ENCODE results near the gene IFNAR2. TPM values are rescaled to one million over a fixed set of nuclear protein-coding genes. Genes with fewer than 3 reads are reported as not detected.
A peak's percentile ranks its signal among the peaks of the same experiment; 100 is the strongest.

The IFNAR2 gene
- total RNA-seq, 2 experiments from 2014 or later: 22.1 to 93.5 TPM

GRCh38 chr21:33257094-33257803 is 27.5 kb downstream of the IFNAR2 start:
- ChIA-PET CTCF (ENCODE audit: unreplicated experiment) (no interaction called here), POLR2A (interaction anchor here (0.6 to 1.6 kb wide), 3 partner anchors 18 to 43 kb away, joined by 3 to 6 read pairs (median 3); no protein-coding TSS in a partner anchor)
- H3K9me3 ChIP-seq (ENCODE audit: low read length): no peaks in the 10 kb centered on the region
- TF ChIP-seq EZH2phosphoT487 (IDR thresholded peaks at IDR 0.05; ENCODE audit: borderline replicate concordance, low read depth, low read length) (no peak), CTCF (conservative IDR thresholded peaks at IDR 0.05; ENCODE audit: low read length) (no peak)
- H2AFZ ChIP-seq (ENCODE audit: low read length): no peak overlapping the region
- no peak overlapping the region for H3K27ac ChIP-seq (ENCODE audit: low read depth, low read length, poor library complexity, severe bottlenecking)
- intact Hi-C loops (cut with micrococcal nuclease; ENCODE audit: unreplicated experiment): no loop called here
- no peak for DNase-seq (ENCODE audit: low spot score)
- H3K4me1 ChIP-seq (ENCODE audit: insufficient read depth, low read length, poor library complexity, severe bottlenecking): peaks cover 31% of the 10 kb centered on the region
- no peak overlapping the region for H3K4me3 ChIP-seq (ENCODE audit: low read depth, low read length, poor library complexity, severe bottlenecking)
- no peaks in the 10 kb centered on the region; the same call in 1 of the 2 replicates for H4K20me1 ChIP-seq (ENCODE audit: insufficient read depth, low read length)
- H3K79me2 ChIP-seq (ENCODE audit: insufficient read depth, low read depth, low read length): peaks cover 18% of the 10 kb centered on the region; the same call in 1 of the 2 replicates
- no TSS peak for BruUV-seq (replicated peaks)
- H3K4me2 ChIP-seq (ENCODE audit: low read length): no peak overlapping the region
- H3K9me2 ChIP-seq (ENCODE audit: insufficient read depth, low read length): no peaks in the 10 kb centered on the region
- peaks cover 96% of the 10 kb centered on the region for H3K36me3 ChIP-seq (ENCODE audit: insufficient read depth, low read length)

GRCh38 chr21:33258475-33258874 is 28.7 kb downstream of the IFNAR2 start:
- intact Hi-C loops (cut with micrococcal nuclease; ENCODE audit: unreplicated experiment): no loop called here

More at GRCh38 chr21:33258475-33258874, 28.7 kb downstream of the IFNAR2 start:
- ChIA-PET CTCF (ENCODE audit: unreplicated experiment) (no interaction called here), POLR2A (no interaction called here)
- Histone ChIP-seq H3K79me2 (ENCODE audit: insufficient read depth, low read depth, low read length) (peaks cover 30% of the 10 kb centered on the region; the same call in 1 of the 2 replicates), H3K27ac (ENCODE audit: low read depth, low read length, poor library complexity, severe bottlenecking) (peak overlapping the region; percentile 8), H3K4me1 (ENCODE audit: insufficient read depth, low read length, poor library complexity, severe bottlenecking) (peaks cover 31% of the 10 kb centered on the region), H3K9me2 (ENCODE audit: insufficient read depth, low read length) (no peaks in the 10 kb centered on the region), H3K4me2 (ENCODE audit: low read length) (no peak overlapping the region), H4K20me1 (ENCODE audit: insufficient read depth, low read length) (no peaks in the 10 kb centered on the region; the same call in 1 of the 2 replicates), H3K4me3 (ENCODE audit: low read depth, low read length, poor library complexity, severe bottlenecking) (no peak overlapping the region), H2AFZ (ENCODE audit: low read length) (no peak overlapping the region), H3K9me3 (ENCODE audit: low read length) (no peaks in the 10 kb centered on the region), H3K36me3 (ENCODE audit: insufficient read depth, low read length) (peaks cover 96% of the 10 kb centered on the region)
- DNase-seq (ENCODE audit: low spot score): no peak
- TF ChIP-seq EZH2phosphoT487 (IDR thresholded peaks at IDR 0.05; ENCODE audit: borderline replicate concordance, low read depth, low read length): no peak
- no peak for TF ChIP-seq CTCF (conservative IDR thresholded peaks at IDR 0.05; ENCODE audit: low read length)
- no TSS peak for BruUV-seq (replicated peaks)

Data from OCI-LY7 (cell line).